Peyer's patch (tissue), 4 donors: ENCODE measurements around the gene GPC6. TPM values are rescaled to one million over a fixed set of nuclear protein-coding genes. Genes with fewer than 3 reads are reported as not detected.

Source experiments
- DNase-seq, 3 donors: peaks; one replicate each; pipeline ENCODE4 v3.0.0-alpha.2; 2017 to 2019
- H3K27ac ChIP-seq, 4 donors: fragments of 200-600 bp; sonication (generic); one replicate each; pipeline ENCODE4 v1.5.1; 2016 to 2019
- H3K27me3 ChIP-seq, 2 donors: fragments of 200-600 bp; sonication (generic); one replicate each; pipeline ENCODE4 v1.5.1; 2019
- H3K36me3 ChIP-seq, 3 donors: fragments of 200-600 bp; sonication (generic); one replicate each; pipeline ENCODE4 v1.5.1; 2016 to 2019
- H3K4me1 ChIP-seq, 4 donors: fragments of 200-600 bp; sonication (generic); one replicate each; pipeline ENCODE4 v1.5.1; 2016 to 2019
- H3K4me3 ChIP-seq, 4 donors: fragments of 200-600 bp; sonication (generic); 1 replicate in 3 of 4; 2 replicates in 1 of 4; pipeline ENCODE4 v1.5.1; 2016 to 2019; ENCODE audit warnings: mild to moderate bottlenecking in 1 of 4
- H3K9me3 ChIP-seq, 4 donors: fragments of 200-600 bp; sonication (generic); one replicate each; pipeline ENCODE4 v1.5.1; 2016 to 2019; ENCODE audit warnings: mild to moderate bottlenecking in 1 of 4
- POLR2A ChIP-seq, 2 donors: fragments of 450-650 bp; IDR thresholded peaks; one replicate each; pipeline ENCODE4 v1.5.1; 2017; ENCODE audit warnings: antibody characterized with exemption in 2 of 2, mild to moderate bottlenecking in 2 of 2, moderate library complexity in 2 of 2
- total RNA-seq, 4 donors: library from RNA; depleted of rRNA; stranded (reverse); fragments of >200 nt; gene quantifications; one replicate each; pipeline ENCODE4 v1.1.0, GENCODE V29; 2016
- TF ChIP-seq, protein P1 (sequence below), 6 experiments: fragments of 450-650 bp in 4 of 6; fragments of 200-600 bp in 2 of 6; sonication (generic) in 1 of 6; IDR thresholded peaks; one replicate each; pipeline ENCODE4 v1.5.1; 2017 to 2019; ENCODE audit warnings: antibody characterized with exemption in 6 of 6, mild to moderate bottlenecking in 3 of 6, moderate library complexity in 1 of 6

Gene GPC6
- total RNA-seq, 4 donors from 2014 or later: 1.6 to 13.2 (median 2.6) TPM

DNA sequence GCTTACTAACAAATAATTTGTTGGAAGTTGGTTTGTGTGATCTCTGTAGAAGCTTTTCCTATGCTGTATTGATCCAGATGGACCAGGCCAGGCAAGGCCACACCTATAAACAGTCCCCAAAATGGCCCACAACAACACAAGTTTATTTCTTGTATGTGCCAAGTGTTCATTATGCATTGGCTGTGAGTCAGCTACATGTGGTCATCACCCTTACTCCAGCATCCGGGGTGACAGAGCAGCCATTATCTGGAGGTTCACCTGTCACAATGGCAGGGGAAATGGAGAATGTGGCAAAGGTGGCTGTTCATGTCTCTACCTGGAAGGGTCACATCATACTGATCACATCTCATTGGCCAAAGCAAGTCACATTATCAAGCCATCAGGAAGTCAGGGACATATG lies 1088.6 kb downstream of the GPC6 start:
- Histone ChIP-seq H3K36me3 (no peaks in the 10 kb centered on the region), H3K9me3 (no peaks in the 10 kb centered on the region), H3K4me1 (no peaks in the 10 kb centered on the region), H3K27me3 (no peaks in the 10 kb centered on the region), H3K4me3 (no peak overlapping the region), H3K27ac (no peak overlapping the region)
- TF ChIP-seq POLR2A (IDR thresholded peaks at IDR 0.05): no peak
- TF ChIP-seq, protein P1, sequence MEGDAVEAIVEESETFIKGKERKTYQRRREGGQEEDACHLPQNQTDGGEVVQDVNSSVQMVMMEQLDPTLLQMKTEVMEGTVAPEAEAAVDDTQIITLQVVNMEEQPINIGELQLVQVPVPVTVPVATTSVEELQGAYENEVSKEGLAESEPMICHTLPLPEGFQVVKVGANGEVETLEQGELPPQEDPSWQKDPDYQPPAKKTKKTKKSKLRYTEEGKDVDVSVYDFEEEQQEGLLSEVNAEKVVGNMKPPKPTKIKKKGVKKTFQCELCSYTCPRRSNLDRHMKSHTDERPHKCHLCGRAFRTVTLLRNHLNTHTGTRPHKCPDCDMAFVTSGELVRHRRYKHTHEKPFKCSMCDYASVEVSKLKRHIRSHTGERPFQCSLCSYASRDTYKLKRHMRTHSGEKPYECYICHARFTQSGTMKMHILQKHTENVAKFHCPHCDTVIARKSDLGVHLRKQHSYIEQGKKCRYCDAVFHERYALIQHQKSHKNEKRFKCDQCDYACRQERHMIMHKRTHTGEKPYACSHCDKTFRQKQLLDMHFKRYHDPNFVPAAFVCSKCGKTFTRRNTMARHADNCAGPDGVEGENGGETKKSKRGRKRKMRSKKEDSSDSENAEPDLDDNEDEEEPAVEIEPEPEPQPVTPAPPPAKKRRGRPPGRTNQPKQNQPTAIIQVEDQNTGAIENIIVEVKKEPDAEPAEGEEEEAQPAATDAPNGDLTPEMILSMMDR (IDR thresholded peaks at IDR 0.05): no peak
- no peak for DNase-seq

DNA sequence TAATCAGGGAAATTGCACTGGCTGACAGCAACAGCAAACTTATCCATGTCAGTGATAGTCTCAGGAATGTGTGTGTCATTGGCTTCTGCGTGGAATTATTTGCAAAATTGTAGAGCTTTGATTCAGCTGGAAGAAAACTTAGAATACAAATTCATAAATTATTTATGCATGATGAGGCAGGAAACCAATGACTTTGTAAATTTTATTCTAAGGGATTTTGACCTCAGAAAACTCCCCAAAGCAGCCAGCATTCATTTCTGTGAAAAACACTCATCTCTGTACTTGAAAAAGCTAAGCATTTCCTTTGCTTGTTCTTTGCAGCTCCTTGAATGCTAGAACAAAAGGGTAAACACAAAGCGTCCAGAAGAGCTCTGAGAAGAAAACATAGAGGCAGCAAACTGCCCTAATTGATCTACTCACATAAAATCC lies 1090.5 kb downstream of the GPC6 start:
- Histone ChIP-seq H3K4me3 (no peak overlapping the region), H3K27ac (no peak overlapping the region), H3K36me3 (no peaks in the 10 kb centered on the region), H3K4me1 (no peaks in the 10 kb centered on the region), H3K9me3 (no peaks in the 10 kb centered on the region), H3K27me3 (no peaks in the 10 kb centered on the region)
- DNase-seq: no peak
- TF ChIP-seq, protein P1 (IDR thresholded peaks at IDR 0.05): no peak
- TF ChIP-seq POLR2A (IDR thresholded peaks at IDR 0.05): no peak

DNA sequence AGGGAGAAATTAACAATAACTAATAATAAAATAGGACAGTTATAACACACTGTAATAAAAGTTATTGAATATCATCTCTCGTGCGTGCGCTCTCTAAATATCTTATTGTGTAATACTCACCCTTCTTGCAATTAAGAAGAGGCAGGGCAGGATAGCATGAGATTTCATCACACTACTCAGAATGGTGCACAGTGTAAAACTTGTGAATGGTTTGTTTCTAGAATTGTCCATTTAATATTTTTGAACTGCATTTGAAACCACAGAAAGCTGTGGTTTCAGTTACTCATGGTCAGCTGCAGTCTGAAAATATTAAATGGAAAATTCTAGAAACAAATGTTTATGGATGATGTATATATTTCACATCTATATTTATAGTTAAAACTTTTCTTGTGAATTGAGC lies 1091.8 kb downstream of the GPC6 start:
- Histone ChIP-seq H3K9me3 (no peaks in the 10 kb centered on the region), H3K4me3 (no peak overlapping the region), H3K36me3 (no peaks in the 10 kb centered on the region), H3K4me1 (no peaks in the 10 kb centered on the region), H3K27ac (no peak overlapping the region), H3K27me3 (no peaks in the 10 kb centered on the region)
- TF ChIP-seq POLR2A (IDR thresholded peaks at IDR 0.05): no peak
- TF ChIP-seq, protein P1 (IDR thresholded peaks at IDR 0.05): no peak
- DNase-seq: no peak

DNA sequence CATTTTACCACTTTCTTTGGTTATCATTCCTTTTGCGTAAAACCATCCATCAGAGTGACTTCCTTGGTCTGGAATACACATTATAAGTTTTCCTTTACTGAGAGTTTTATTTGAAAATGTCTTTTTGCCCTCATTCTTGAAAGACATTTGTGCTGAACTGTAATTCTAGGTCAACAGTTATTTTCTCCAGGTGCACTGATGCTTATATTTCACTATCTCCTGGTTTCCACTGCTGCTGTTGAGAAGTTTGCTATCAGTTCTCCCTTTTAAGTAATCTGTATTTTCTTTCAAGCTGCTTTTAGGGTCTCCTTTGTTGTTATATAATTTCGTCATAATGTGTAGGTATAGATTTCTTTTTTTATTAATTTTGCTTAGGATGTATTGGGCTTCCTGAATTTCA lies 1092.9 kb downstream of the GPC6 start:
- H3K9me3 ChIP-seq: no peaks in the 10 kb centered on the region
- TF ChIP-seq POLR2A (IDR thresholded peaks at IDR 0.05): no peak
- TF ChIP-seq, protein P1 (IDR thresholded peaks at IDR 0.05): no peak
- no peaks in the 10 kb centered on the region for H3K4me1 ChIP-seq
- no peak for DNase-seq
- H3K27ac ChIP-seq: no peak overlapping the region
- no peaks in the 10 kb centered on the region for H3K27me3 ChIP-seq
- H3K4me3 ChIP-seq: no peak overlapping the region
- no peaks in the 10 kb centered on the region for H3K36me3 ChIP-seq

DNA sequence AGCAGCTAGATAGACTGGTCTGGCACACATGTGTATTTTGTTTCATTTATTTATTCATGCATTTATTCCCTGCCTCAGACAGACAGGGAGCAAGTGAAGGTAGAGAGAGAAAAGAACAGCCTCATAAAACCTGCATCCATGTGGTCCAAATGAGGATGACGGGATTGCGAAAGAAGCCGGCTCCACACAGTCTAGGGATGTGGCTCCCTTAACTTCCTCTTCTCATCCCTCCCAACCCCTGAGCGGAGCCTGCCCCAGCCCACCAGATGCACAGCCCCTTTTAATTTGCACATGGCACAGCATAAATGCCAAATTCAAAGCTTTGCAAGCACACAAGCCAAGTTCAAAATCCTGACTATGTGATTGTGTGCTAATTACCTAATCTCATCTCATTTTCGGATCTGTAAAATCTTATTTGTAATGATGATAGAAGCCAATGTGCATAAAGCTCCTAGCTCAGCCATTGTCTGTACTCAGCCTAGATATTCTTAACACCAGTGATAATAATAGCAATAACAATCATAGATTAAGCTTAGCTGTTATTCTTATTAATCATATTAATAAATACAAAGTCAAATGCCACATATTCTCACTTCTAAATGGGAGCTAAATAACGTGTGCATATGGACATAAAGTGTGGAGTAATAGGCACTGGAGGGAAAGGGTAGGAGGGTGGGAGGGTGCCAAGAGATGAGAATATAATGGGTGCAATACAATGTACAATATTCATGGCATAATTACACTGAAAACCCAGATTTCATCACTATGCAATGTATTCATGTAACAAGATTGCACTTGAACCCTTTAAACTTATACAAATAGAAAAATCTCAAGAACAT lies 1096.5 kb downstream of the GPC6 start:
- Histone ChIP-seq H3K36me3 (no peaks in the 10 kb centered on the region), H3K4me3 (no peak overlapping the region), H3K27me3 (no peaks in the 10 kb centered on the region), H3K4me1 (no peaks in the 10 kb centered on the region), H3K27ac (peak overlapping the region in 1 of 4 donors; percentile 31), H3K9me3 (no peaks in the 10 kb centered on the region)
- TF ChIP-seq, protein P1 (IDR thresholded peaks at IDR 0.05): no peak
- TF ChIP-seq POLR2A (IDR thresholded peaks at IDR 0.05): no peak
- DNase-seq: no peak
